K562 (cell line): ENCODE results near the gene MMP24OS. TPM values are rescaled to one million over a fixed set of nuclear protein-coding genes. Genes with fewer than 3 reads are reported as not detected.

Source experiments
- ATAC-seq: fragments of 200-7000 bp; cut with Tn5 transposase; 3 replicates; pipeline ENCODE4 v1.9.1; 2020; ENCODE audit warnings: moderate library complexity
- BruUV-seq: library from RNA; stranded (reverse); fragments of 400-500 nt; replicated peaks from 2 replicates; lab custom pipeline; 2021; lab: Mats Ljungman, UMichigan
- CTCF ChIA-PET: fragments of 300-600 bp; formaldehyde crosslinking; extraction: SDS; loops from one replicate; lab custom pipeline; 2021; ENCODE audit warnings: low intra/inter-chr PET ratio; lab: Yijun Ruan, JAX
- POLR2A ChIA-PET: fragments of 300-600, 350-650 bp; sonication (Branson Sonifier 250); formaldehyde crosslinking; extraction: SDS; loops from one replicate; lab custom pipeline; 2021; ENCODE audit warnings: antibody characterized with exemption, inconsistent platforms; lab: Yijun Ruan, JAX
- DNase-seq, 4 experiments: peaks; one replicate each; pipeline versions ENCODE4 v3.0.0 to v3.0.0-alpha.2; 2011 to 2018; ENCODE audit warnings: low spot score in 3 of 4, mixed read lengths in 3 of 4; ENCODE audit errors: extremely low read depth in 1 of 4
- FAIRE-seq: peaks from 2 replicates; lab custom pipeline; 2011; peaks lifted over from hg19 to GRCh38; lab: Jason Lieb, UNC
- H2AFZ ChIP-seq: 2 replicates; pipeline ENCODE4 v1.6.0; 2011; ENCODE audit warnings: low read depth, low read length, control low read depth, inconsistent platforms
- H3K27ac ChIP-seq: fragments of 200-600 bp; 3 replicates; pipeline ENCODE4 v1.8.0; 2011; ENCODE audit warnings: low read depth, mild to moderate bottlenecking, control low read depth, inconsistent platforms, low read length, moderate library complexity, mixed read lengths; ENCODE audit errors: extremely low read depth
- H3K27me3 ChIP-seq, 2 experiments: fragments of 300-600 bp in 1 of 2; 2 replicates in 1 of 2; 3 replicates in 1 of 2; pipeline versions ENCODE4 v1.6.0 to v1.8.0; 2011; ENCODE audit warnings: inconsistent platforms in 2 of 2, low read length in 2 of 2, mild to moderate bottlenecking in 1 of 2, mixed read lengths in 1 of 2, moderate library complexity in 1 of 2; ENCODE audit not compliant: control insufficient read depth in 2 of 2, insufficient read depth in 2 of 2
- H3K36me3 ChIP-seq: fragments of 300-600 bp; 3 replicates; pipeline ENCODE4 v1.8.0; 2011; ENCODE audit warnings: mild to moderate bottlenecking, low read length, inconsistent platforms; ENCODE audit not compliant: control insufficient read depth, insufficient read depth
- H3K4me1 ChIP-seq, 2 experiments: fragments of 200-600 bp in 1 of 2; replicated peaks in 1 of 2; 2 replicates in 1 of 2; 3 replicates in 1 of 2; pipeline versions ENCODE4 v1.5.1 to v1.8.0; 2011; ENCODE audit warnings: inconsistent platforms in 2 of 2, low read length in 2 of 2, mild to moderate bottlenecking in 1 of 2, mixed read lengths in 1 of 2, moderate library complexity in 1 of 2; ENCODE audit not compliant: control insufficient read depth in 2 of 2, insufficient read depth in 2 of 2
- H3K4me2 ChIP-seq: 2 replicates; pipeline ENCODE4 v1.6.1; 2011; ENCODE audit warnings: low read length, control low read depth, inconsistent platforms, mixed read lengths; ENCODE audit not compliant: insufficient read depth
- H3K4me3 ChIP-seq: fragments of 200-600 bp; sonication (generic), shearing (Covaris generic); 2 replicates; pipeline ENCODE4 v1.5.1; 2016; ENCODE audit warnings: control low read depth, inconsistent platforms
- H3K79me2 ChIP-seq: fragments of 200-600 bp; 3 replicates; pipeline ENCODE4 v1.8.0; 2011; ENCODE audit warnings: low read length, inconsistent platforms; ENCODE audit not compliant: control insufficient read depth, insufficient read depth
- H3K9ac ChIP-seq, 2 experiments: 2 replicates each; pipeline versions ENCODE4 v1.6.0 to v1.6.1; 2011; ENCODE audit warnings: low read depth in 2 of 2, low read length in 2 of 2, control low read depth in 1 of 2, inconsistent platforms in 1 of 2, mild to moderate bottlenecking in 1 of 2, mixed read lengths in 1 of 2; ENCODE audit not compliant: insufficient read depth in 1 of 2
- H3K9me1 ChIP-seq: one replicate; pipeline ENCODE4 v1.6.0; 2011; ENCODE audit warnings: inconsistent platforms, mild to moderate bottlenecking, low read length, moderate library complexity; ENCODE audit not compliant: control insufficient read depth, insufficient read depth
- H3K9me3 ChIP-seq: replicated peaks from 2 replicates; pipeline ENCODE4 v1.5.1; 2011; ENCODE audit warnings: low read depth, low read length, inconsistent platforms; ENCODE audit not compliant: control insufficient read depth, insufficient read depth
- H4K20me1 ChIP-seq: replicated peaks from 2 replicates; pipeline ENCODE4 v1.6.1; 2011; ENCODE audit warnings: low read length, inconsistent platforms, mixed read lengths; ENCODE audit not compliant: control insufficient read depth, insufficient read depth
- ATF4 ChIP-seq: fragments of 450-650 bp; formaldehyde crosslinking; IDR thresholded peaks from 2 replicates; pipeline ENCODE4 v1.4.0; 2022; ENCODE audit warnings: mild to moderate bottlenecking, moderate library complexity
- CAMTA2 ChIP-seq: fragments of 250-450 bp; sonication (Bioruptor Pico); conservative IDR thresholded peaks from 2 replicates; pipeline ENCODE4 v1.5.1; 2022
- EHMT2 ChIP-seq: fragments of 450-650 bp; IDR thresholded peaks from 2 replicates; pipeline ENCODE4 v1.6.1; 2018; ENCODE audit warnings: antibody characterized with exemption
- ESRRA ChIP-seq: fragments of 450-650 bp; IDR thresholded peaks from 2 replicates; pipeline ENCODE4 v1.6.1; 2014; ENCODE audit warnings: low read depth, mild to moderate bottlenecking, moderate library complexity, borderline replicate concordance
- KAT7 ChIP-seq: sonication (generic); formaldehyde crosslinking; IDR thresholded peaks from 2 replicates; pipeline ENCODE4 v1.8.0; 2022; ENCODE audit warnings: missing genetic modification reagents, mild to moderate bottlenecking, borderline replicate concordance
- NR2F6 ChIP-seq: fragments of 450-650 bp; formaldehyde crosslinking; IDR thresholded peaks from 2 replicates; pipeline ENCODE4 v1.4.0; 2020; ENCODE audit warnings: mild to moderate bottlenecking
- PTRF ChIP-seq: fragments of 450-650 bp; IDR thresholded peaks from 2 replicates; pipeline ENCODE4 v1.6.1; 2016; ENCODE audit warnings: mild to moderate bottlenecking, missing genetic modification characterization, missing compliant biosample characterization
- RBM17 ChIP-seq: fragments of 200-400 bp; formaldehyde crosslinking; IDR thresholded peaks from 2 replicates; pipeline ENCODE4 v1.6.1; 2017; ENCODE audit warnings: low read depth, mild to moderate bottlenecking, low read length, borderline replicate concordance
- TFAP4 ChIP-seq: sonication (generic); formaldehyde crosslinking; IDR thresholded peaks from 2 replicates; pipeline ENCODE4 v1.8.0; 2022; ENCODE audit warnings: missing genetic modification reagents, mild to moderate bottlenecking, moderate library complexity, borderline replicate concordance
- TRIM28 ChIP-seq: fragments of 450-650 bp; IDR thresholded peaks from 2 replicates; pipeline ENCODE4 v1.6.1; 2017
- ZBTB2 ChIP-seq: fragments of 450-650 bp; IDR thresholded peaks from 2 replicates; pipeline ENCODE4 v1.6.1; 2016; ENCODE audit warnings: antibody characterized with exemption
- ZC3H11A ChIP-seq: IDR thresholded peaks from 2 replicates; pipeline ENCODE4 v1.6.1; 2012; ENCODE audit warnings: low read depth, low read length, improper control_type of control experiment
- ZNF3 ChIP-seq: fragments of 250-450 bp; sonication (Bioruptor Pico); IDR thresholded peaks from 2 replicates; pipeline ENCODE4 v1.5.0; 2021; ENCODE audit warnings: mild to moderate bottlenecking, moderate library complexity
- ZNF436 ChIP-seq: fragments of 250-450, 450-650 bp; sonication (Bioruptor Pico); formaldehyde crosslinking; IDR thresholded peaks from 2 replicates; pipeline ENCODE4 v1.7.0; 2020; ENCODE audit warnings: mild to moderate bottlenecking
- ZNF79 ChIP-seq: fragments of 250-450 bp; sonication (Bioruptor Pico); IDR thresholded peaks from 2 replicates; pipeline ENCODE4 v1.4.0; 2020; ENCODE audit warnings: low read depth, mild to moderate bottlenecking, moderate library complexity
- WGBS: fragments of 100-300 bp; shearing (Covaris generic); methylation state at CpG from one replicate; pipeline ENCODE4 v1.1.6; 2016; ENCODE audit warnings: low coverage, mixed read lengths; ENCODE audit not compliant: insufficient coverage; ENCODE audit errors: missing lambda C conversion rate; 5-methylcytosine and 5-hydroxymethylcytosine counted together
- in situ Hi-C: fragments of 300-500 bp; cut with MboI; formaldehyde crosslinking; loops from 4 replicates; pipeline ENCODE4 v1.15.0; 2018; ENCODE audit warnings: inconsistent platforms, mixed read lengths
- intact Hi-C: fragments of 100-400 bp; cut with micrococcal nuclease; formaldehyde crosslinking; loops from 2 replicates; pipeline ENCODE4 v1.14.2; 2022
- polyA plus RNA-seq, 8 experiments: library from polyadenylated mRNA; depleted of rRNA in 4 of 8; stranded (reverse) in 5 of 8; unstranded in 3 of 8; fragments of >200 nt; fragmentation: Nextera tagmentation in 2 of 8; fragmentation: Illumina TruSeq in 1 of 8; extraction: Ambion mirVana in 2 of 8; extraction: Trizol in 1 of 8; gene quantifications; 2 replicates each; pipeline versions ENCODE4 v1.2.1 to v1.2.3, GENCODE V29; 2011 to 2014; ENCODE audit warnings: inconsistent platforms in 1 of 8, missing spikeins in 1 of 8
- total RNA-seq, 7 experiments: library from RNA; depleted of rRNA in 6 of 7; stranded (reverse); fragments of >200 nt in 6 of 7; fragmentation: Illumina TruSeq in 2 of 7; extraction: Trizol in 2 of 7; gene quantifications; 2 replicates each; pipeline versions ENCODE4 v1.2.1 to v1.2.3, GENCODE V29; 2011 to 2021; ENCODE audit warnings: low replicate concordance in 1 of 7
- TF ChIP-seq, protein P1 (sequence below): sonication (generic); formaldehyde crosslinking; IDR thresholded peaks from 2 replicates; pipeline ENCODE4 v1.8.0; 2022; ENCODE audit warnings: missing genetic modification reagents, mild to moderate bottlenecking, borderline replicate concordance

MMP24OS gene
- total and polyA plus RNA-seq, 9 of the 15 experiments (the other 6 are each of a cell fraction or from before 2014, with no cell fraction given), result 0.92 to 41.5 (median 11.4) TPM

- Histone ChIP-seq H2AFZ (no peak overlapping the region), H3K9ac (peak overlapping the region in 1 of 2 experiments; percentile 28; a peak in 1 of 4 replicates), H3K36me3 (peaks cover 59% of the 10 kb centered on the region; the same call in 2 of the 3 replicates), H4K20me1 (no peaks in the 10 kb centered on the region), H3K27me3 (no peaks in the 10 kb centered on the region), H3K4me1 (peaks cover 11 to 40% of the 10 kb centered on the region in 2 experiments; a peak in 4 of 5 replicates), H3K9me3 (no peaks in the 10 kb centered on the region), H3K79me2 (peaks cover 18% of the 10 kb centered on the region), H3K27ac (no peak overlapping the region; the same call in 2 of the 3 replicates), H3K4me3 (peak overlapping the region; percentile 66; the same call in 1 of the 2 replicates), H3K9me1 (no peaks in the 10 kb centered on the region), H3K4me2 (peak overlapping the region; percentile 77)
- ChIA-PET POLR2A (interaction anchor here (1.0 to 2.0 kb wide), 4 partner anchors 8 to 129 kb away, joined by 3 to 6 read pairs (median 6); partner anchors contain the start of genes EDEM2 and EIF6), CTCF (no interaction called here)
- TF ChIP-seq KAT7 (CRISPR knock-in tag) (0 out of 2 replicates have a peak, but pooled peaks have one; percentile 22), ESRRA (no peak), ZBTB2 (no peak), CAMTA2 (CRISPR knock-in tag) (no peak), ZNF436 (CRISPR knock-in tag) (no peak), ATF4 (CRISPR knock-in tag) (no peak), ZNF3 (CRISPR knock-in tag) (no peak), ZC3H11A (no peak), RBM17 (no peak), ZNF79 (CRISPR knock-in tag) (no peak), NR2F6 (no peak), TRIM28 (no peak), EHMT2 (no peak), PTRF (tag) (no peak), TFAP4 (peak; percentile 25; the same call in 1 of the 2 replicates)
- TF ChIP-seq, protein P1, sequence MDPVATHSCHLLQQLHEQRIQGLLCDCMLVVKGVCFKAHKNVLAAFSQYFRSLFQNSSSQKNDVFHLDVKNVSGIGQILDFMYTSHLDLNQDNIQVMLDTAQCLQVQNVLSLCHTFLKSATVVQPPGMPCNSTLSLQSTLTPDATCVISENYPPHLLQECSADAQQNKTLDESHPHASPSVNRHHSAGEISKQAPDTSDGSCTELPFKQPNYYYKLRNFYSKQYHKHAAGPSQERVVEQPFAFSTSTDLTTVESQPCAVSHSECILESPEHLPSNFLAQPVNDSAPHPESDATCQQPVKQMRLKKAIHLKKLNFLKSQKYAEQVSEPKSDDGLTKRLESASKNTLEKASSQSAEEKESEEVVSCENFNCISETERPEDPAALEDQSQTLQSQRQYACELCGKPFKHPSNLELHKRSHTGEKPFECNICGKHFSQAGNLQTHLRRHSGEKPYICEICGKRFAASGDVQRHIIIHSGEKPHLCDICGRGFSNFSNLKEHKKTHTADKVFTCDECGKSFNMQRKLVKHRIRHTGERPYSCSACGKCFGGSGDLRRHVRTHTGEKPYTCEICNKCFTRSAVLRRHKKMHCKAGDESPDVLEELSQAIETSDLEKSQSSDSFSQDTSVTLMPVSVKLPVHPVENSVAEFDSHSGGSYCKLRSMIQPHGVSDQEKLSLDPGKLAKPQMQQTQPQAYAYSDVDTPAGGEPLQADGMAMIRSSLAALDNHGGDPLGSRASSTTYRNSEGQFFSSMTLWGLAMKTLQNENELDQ (CRISPR knock-in tag), result no peak
- BruUV-seq, result TSS peak; percentile 26
- DNase-seq, result no peak
- in situ Hi-C loops (no loop called here), intact Hi-C loops (no loop called here)
- no peak for FAIRE-seq
- ATAC-seq, result no peak
- WGBS, result 90% methylated on average over 6 of the region's 6 CpGs
These were observed 1.5 kb downstream of the MMP24OS start for GRCh38 chr20:35276408-35276807.
